Superior temporal gyrus (tissue), 1 donor: Measurements from ENCODE around the gene COQ2.
"Not testable (repeated sequence)": the region's sequence is repeated elsewhere in the genome, so short reads cannot be mapped to it uniquely, and the experiment has no call there.

Experiments used
- DNase-seq: peaks from one replicate; pipeline ENCODE4 v3.0.0-alpha.2; 2016; ENCODE audit errors: extremely low spot score

Gene COQ2

GRCh38 chr4:83247415-83248357, 36.9 kb downstream of the COQ2 start:
- no peak for DNase-seq

GRCh38 chr4:83241132-83241531, 43.5 kb downstream of the COQ2 start:
- no peak for DNase-seq

- no peak for DNase-seq
These were observed 44.2 kb downstream of the COQ2 start for GRCh38 chr4:83240379-83240875.

DNA sequence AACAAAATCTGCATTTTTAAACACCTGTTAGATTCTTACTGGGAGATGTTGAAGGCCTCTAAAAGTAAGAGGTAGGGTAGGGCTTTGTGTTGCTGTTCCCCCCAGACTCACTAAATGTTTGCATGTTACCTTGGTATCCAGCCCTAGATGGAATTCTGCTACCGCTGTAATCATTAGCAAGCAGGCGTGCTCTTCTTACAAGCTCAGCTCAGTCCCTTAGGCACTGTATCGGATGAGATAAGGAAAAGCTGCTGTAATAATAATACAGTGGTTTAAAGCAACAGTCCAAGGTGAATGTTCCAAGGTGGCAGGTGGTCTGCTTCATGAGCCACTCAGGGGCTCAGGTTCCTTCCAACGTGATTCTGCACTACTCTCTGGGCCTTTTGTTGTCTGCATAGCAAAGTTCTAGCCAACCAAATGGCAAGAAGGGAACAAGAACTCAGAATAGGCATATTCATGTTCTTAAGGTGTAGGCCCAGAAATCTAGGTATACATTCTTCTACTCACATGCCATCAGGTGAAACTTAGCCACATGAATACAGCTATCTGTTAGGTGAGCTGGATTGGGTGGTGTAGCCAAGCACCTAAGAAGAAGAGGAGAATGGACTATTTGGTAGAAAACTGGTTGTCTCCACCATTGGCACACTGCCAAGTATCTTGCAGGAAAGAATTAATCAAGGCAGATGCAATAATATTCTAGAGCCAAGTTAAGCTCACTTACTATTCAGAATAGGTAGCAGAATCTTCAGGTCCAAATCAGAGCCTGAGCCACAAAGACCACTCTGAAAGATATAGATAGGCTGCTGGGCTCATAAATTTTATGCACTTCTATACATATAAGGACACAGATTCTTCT, 46.0 kb downstream of the COQ2 start:
- no peak for DNase-seq

GRCh38 chr4:83237591-83237990, 47.0 kb downstream of the COQ2 start:
- DNase-seq: no peak

- not testable (repeated sequence) for DNase-seq
These were observed 48.9 kb downstream of the COQ2 start for GRCh38 chr4:83235645-83236133.

- DNase-seq: no peak
These were observed 49.5 kb downstream of the COQ2 start for GRCh38 chr4:83234902-83235644.

DNA sequence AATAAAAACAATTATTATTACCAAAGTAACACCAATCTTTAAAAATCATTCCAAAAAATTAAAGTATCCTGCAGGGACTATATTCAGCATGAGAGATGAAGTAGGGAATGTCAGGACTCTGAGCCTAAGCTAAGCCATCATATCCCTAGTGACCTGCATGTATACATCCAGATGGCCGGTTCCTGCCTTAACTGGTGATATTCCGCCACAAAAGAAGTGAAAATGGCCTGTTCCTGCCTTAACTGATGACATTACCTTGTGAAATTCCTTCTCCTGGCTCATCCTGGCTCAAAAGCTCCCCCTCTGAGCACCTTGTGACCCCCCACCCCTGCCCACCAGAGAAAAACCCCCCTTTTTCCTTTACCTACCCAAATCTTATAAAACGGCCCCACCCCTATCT, 50.2 kb downstream of the COQ2 start:
- DNase-seq: not testable (repeated sequence)

GRCh38 chr4:83232082-83232481, 52.5 kb downstream of the COQ2 start:
- no peak for DNase-seq

GRCh38 chr4:83231620-83232076, 53.0 kb downstream of the COQ2 start:
- no peak for DNase-seq

DNA sequence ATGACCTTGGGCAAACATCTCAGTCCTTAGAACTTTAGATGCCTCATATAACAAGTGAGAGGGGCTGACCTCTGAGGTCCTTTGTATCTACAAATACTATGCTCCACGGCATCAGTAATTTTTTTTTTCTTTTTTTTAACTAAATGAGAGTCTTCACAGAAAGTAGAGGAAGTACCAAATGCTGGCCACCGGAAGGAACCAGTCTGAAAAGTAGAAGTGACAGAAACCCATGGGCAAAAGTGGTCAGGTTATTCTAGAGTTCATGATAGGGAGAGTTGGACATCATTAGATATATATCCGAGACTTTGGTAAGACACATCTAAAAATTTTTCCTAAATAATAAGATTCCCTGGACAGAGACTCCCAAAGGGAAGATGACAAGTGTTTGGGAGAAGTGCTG, 53.7 kb downstream of the COQ2 start:
- DNase-seq: no peak

DNA sequence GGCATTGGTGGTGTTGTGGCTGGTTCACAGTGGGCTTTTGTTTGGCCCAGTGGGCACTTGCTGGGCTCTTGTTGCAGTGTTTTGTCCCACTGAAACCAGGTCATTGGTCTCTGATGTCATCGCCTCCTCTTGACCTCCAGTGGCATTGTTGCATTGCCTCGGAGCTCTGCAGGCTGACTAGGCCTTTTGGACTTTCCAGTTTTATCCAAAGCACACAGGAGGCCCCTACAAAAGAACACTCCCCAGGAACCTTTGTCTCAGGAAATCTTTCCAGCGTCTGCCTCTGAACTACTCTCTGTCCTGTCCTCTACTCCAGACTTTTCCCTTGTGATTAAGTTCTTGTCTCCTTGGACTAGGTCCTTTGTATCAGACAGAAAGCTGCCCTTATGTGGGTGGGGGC, 54.8 kb downstream of the COQ2 start:
- DNase-seq: no peak

DNA sequence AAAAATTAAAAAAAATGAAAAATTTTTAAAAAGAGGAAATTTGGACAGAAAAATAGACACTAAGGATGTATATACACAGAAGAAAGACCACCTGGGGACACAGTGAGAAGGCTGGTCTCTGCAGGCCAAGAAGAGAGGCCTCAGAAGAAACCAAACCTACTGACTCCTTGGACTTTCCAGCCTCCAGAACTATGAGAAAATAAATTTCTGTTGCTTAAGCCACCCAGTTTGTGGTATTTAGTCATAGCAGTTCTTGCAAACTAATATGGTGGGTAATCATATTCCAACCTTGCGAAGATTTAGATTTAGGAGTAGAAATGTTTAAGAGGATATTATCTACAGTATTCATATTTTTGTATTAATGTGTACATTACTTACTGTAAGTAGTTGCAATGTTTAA, 56.4 kb downstream of the COQ2 start:
- DNase-seq: no peak

GRCh38 chr4:83224502-83225197, 59.9 kb downstream of the COQ2 start:
- DNase-seq: no peak

- no peak for DNase-seq
These were observed 60.8 kb downstream of the COQ2 start for GRCh38 chr4:83223781-83224180.

DNA sequence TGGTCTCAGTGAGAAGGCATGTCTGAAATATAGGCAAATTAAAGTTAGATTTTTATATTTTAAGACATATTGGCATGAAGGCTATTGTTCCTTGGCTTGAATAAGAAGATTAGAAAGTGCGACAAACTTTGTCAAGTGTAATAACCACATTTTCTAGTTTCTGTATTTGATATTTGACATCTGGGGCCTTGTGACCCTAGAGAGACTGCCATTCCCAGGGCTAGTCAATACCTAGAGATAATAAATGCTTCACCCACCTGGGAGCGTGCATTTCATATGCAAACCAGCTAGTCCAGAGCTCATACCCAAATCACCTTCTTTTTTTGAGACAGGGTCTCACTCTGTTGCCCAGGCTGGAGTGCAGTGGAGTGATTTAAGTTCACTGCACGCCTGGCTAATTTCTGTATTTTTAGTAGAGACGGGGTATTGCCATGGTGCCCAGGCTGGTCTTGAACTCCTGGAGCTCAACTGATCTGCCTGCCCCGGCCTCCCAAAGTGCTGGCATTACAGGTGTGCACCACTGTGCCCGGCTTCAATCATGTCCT, 62.6 kb downstream of the COQ2 start:
- DNase-seq: no peak

- DNase-seq: no peak
These were observed 65.0 kb downstream of the COQ2 start for GRCh38 chr4:83219344-83220331.

- DNase-seq: peak; percentile 18
These were observed 66.7 kb downstream of the COQ2 start for GRCh38 chr4:83217721-83218522.
